Spleen (tissue), 7 donors: ENCODE data around the gene PDE8A.

Experiments used
- CTCF ChIP-seq, 11 experiments: fragments of 200-600 bp in 7 of 11; fragments of 450-650 bp in 4 of 11; sonication (generic) in 4 of 11; IDR thresholded peaks in 8 of 11; conservative IDR thresholded peaks in 3 of 11; 1 replicate in 7 of 11; 2 replicates in 4 of 11; pipeline versions ENCODE4 v1.4.0 to v1.8.0; 2016 to 2021; ENCODE audit warnings: antibody characterized with exemption in 11 of 11, inconsistent platforms in 4 of 11, mild to moderate bottlenecking in 1 of 11
- POLR2A ChIP-seq, 3 donors: fragments of 450-650 bp; IDR thresholded peaks; one replicate each; pipeline ENCODE4 v1.5.1; 2017; ENCODE audit warnings: antibody characterized with exemption in 3 of 3, mild to moderate bottlenecking in 1 of 3
- donor health status: DM: no; HTN: no; CAD: no; lungs with moderate emphysema.
- donor health status: DM: no; HTN: no; CAD: no.
- donor health status: DM: no; HTN: no; CAD: no.

GRCh38 chr15:85019815-85020590 is 38.3 kb downstream of the PDE8A start:
- no peak for TF ChIP-seq CTCF (IDR thresholded peaks at IDR 0.05 in 8 of 11, conservative IDR thresholded peaks at IDR 0.05 in 3 of 11)
- TF ChIP-seq POLR2A (IDR thresholded peaks at IDR 0.05), result no peak
